Ovary (tissue), 3 donors: ENCODE results near the gene IGFBP2.

Experiments used
- CTCF ChIP-seq, 3 donors: fragments of 450-650 bp in 2 of 3; fragments of 200-600 bp in 1 of 3; IDR thresholded peaks; one replicate each; pipeline versions ENCODE4 v1.5.1 to v1.8.0; 2016 to 2022; ENCODE audit warnings: antibody characterized with exemption in 3 of 3, mild to moderate bottlenecking in 1 of 3
- EP300 ChIP-seq: sonication (generic); formaldehyde crosslinking; IDR thresholded peaks from one replicate; pipeline ENCODE4 v1.6.1; 2017; ENCODE audit warnings: antibody characterized with exemption
- POLR2A ChIP-seq: fragments of 450-650 bp; IDR thresholded peaks from one replicate; pipeline ENCODE4 v1.6.1; 2017; ENCODE audit warnings: antibody characterized with exemption, mild to moderate bottlenecking, moderate library complexity
- donor health status: DM: no; HTN: no; CAD: no.

DNA sequence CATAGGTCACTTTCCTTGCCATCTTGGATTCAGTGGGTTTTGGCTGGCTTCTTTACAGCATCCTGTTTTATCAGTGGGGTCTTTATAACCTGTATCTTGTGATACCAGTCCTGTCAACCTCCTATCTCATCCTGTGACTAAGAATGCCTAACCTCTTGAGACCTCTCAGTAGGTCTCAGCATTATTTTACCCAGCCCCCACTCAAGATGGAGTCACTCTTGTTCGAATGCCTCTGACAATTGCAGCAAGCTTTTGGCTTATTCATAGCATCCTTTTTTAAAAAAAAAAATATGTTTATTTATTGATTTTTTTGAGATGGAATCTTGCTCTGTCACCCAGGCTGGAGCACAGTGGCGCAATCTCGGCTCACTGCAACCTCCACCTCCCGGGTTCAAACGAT lies 24.7 kb upstream of the IGFBP2 start:
- no peak for TF ChIP-seq CTCF (IDR thresholded peaks at IDR 0.05)
- no peak for TF ChIP-seq POLR2A
- no peak for TF ChIP-seq EP300
